GM21423 (cell line): ENCODE results near the gene RDM1.

Source experiments
- ATAC-seq: cut with Tn5 transposase; IDR thresholded peaks from one replicate; pipeline ENCODE4 v1.9.1; 2021; ENCODE audit warnings: mild to moderate bottlenecking, moderate library complexity; ENCODE audit not compliant: unreplicated experiment

The RDM1 gene

DNA sequence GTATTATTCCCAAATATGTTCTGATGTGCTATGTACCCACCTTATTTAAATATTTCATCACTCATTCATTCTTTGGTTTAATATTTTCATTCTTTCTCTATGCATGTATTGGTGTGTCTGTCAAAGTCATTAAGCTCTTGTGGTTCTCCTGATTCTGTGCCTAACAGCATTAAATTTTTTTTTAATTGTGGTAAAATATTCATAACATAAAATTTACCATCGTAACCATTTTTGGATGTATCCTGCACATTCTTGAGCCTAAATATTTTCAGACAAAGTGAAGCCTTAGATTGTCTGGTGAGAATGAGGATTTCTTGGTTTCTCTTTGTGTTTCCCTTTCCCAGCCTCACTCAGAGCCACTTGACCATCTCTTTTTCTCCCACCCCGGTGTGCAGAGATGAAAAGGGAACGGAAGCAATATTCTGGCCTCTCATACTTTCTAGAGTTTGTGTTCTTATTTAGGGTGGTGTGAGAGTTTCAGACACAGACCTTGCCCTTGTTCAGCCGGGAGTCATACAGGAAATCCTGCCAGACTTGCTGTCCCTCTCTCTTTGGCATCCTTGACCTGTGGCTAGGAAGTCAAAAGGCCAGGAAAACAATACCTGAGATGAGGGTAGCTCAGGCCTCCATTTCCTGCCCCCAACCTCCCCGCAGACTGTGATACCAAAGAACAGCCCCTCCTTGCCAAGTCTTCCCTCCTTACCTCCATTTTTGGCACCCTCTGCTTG lies 55.3 kb downstream of the RDM1 start:
- no peak for ATAC-seq

DNA sequence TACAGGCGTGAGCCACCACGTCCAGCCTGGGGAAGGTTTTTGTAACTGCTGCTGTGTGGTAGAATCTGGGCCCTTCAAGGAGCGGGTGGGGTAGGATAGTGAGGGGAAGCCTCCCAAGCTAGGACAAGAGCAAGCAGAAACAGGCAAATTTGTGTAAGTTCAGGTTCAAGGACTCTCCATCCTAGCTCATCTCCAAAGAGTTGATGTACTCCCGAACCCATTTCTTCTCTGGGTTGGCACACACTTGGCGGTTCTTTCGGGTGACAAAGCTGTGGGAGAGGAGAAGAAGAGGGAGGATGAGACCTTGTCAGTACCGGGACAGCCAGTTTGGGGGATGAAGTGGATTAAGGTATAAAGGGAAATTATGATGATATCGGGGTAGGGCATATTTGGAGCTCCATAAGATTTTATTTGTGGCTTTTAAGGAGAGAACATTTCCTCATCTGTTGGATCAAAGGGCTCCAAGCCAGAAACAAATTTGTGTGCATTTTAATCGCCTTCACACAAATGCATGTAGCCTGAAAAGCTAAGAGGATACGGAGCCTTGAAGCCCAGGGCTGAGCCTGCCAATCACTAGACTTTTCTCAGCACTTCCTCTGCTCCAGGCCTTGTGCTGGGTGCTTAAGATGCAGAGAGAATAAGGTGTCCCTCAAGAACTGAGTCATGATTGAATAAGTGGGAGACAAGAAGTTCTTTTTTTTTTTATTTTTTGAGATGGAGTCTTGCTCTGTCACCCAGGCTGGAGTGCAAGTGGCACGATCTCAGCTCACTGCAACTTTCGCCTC lies 58.2 kb downstream of the RDM1 start:
- ATAC-seq = no peak

DNA sequence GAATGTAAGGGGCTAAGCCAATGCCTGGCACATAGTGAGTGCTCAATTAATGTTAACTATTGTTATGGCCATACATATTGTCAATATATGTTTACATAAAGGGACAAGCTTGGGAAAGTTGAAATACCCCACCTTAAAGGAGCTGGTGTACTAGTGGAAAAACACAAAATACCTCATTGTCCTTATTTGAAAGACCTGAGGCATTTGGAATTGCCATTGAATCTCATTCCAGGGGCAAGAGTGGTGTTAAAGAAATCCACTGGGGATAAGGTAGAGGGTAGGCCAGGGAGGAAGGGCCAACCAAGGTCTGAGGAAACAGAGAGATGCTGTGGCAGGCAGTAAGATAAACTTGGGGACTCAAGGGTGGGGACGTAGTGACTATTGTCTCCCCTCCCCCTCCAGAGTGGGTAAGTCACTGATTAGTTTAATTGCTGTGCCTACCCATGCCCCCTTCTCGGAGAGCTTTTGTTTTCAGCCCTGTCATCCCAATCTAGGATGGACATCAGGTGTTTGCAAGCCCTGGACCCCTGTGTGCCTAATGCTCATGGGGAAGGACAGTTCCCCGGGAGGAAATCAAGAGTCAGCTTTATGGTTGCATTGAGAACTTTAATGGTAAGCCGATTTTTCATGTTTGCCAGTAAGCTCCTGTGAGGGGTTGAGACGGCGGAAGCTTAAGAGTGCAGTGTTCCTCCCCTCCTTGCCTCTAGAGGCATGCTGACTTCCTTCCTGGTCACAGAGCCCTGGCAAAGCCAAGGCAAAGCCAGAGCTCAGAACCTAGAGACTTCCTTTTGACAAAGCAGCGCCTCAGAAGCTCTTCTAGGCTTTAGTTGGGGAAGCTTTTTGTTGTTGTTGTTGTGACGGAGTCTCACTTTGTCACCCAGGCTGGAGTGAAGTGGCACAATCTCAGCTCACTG lies 59.4 kb downstream of the RDM1 start:
- no peak for ATAC-seq

DNA sequence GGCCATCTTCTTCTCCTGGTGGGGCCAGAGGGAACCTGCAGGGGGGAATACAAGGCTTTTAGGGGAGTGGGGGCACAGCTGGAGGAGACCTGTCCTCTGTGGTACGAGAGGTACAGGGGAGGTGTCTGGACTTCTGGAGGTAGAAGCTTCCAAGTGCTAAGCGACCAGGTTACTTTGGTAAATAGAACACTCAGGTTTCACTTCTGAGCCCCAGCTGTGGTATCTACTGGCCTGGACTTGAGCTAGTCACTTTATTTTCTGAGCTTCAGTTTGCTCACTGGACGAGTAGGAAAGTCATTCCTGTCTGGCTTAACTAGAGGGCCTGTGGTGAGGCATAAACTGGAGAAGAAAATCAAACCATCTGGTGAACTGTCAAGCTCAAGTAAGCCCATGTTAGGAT lies 61.8 kb downstream of the RDM1 start, which contains the start of gene HEATR9:
Gene HEATR9, minus strand, starts transcription at position 155 of the 400 bp plus-strand sequence. Its CDS starts 149 bp downstream, at position 6.
- no peak for ATAC-seq
